Stomach (tissue), 9 donors: ENCODE measurements around the gene SETD6. TPM values are rescaled to one million over a fixed set of nuclear protein-coding genes. Genes with fewer than 3 reads are reported as not detected.

Experiments used
- DNase-seq, 2 donors: peaks; one replicate each; pipeline versions ENCODE4 v3.0.0 to v3.0.0-alpha.2; 2013 to 2019
- H3K27ac ChIP-seq, 5 donors: fragments of 200-600 bp in 4 of 5; sonication (generic) in 4 of 5; one replicate each; pipeline ENCODE4 v1.5.1; 2013 to 2019; ENCODE audit warnings: mild to moderate bottlenecking in 1 of 5, moderate library complexity in 1 of 5
- H3K27me3 ChIP-seq, 3 donors: fragments of 200-600 bp; sonication (generic); one replicate each; pipeline ENCODE4 v1.5.1; 2017 to 2019; ENCODE audit warnings: mixed run types in 1 of 3
- H3K36me3 ChIP-seq, 4 donors: fragments of 200-600 bp; sonication (generic); 1 replicate in 3 of 4; 2 replicates in 1 of 4; pipeline ENCODE4 v1.5.1; 2016 to 2019
- H3K4me1 ChIP-seq, 4 donors: fragments of 200-600 bp; sonication (generic); one replicate each; pipeline ENCODE4 v1.5.1; 2016 to 2019
- H3K4me3 ChIP-seq, 4 donors: fragments of 200-600 bp; sonication (generic) in 3 of 4; one replicate each; pipeline ENCODE4 v1.5.1; 2016 to 2019; ENCODE audit warnings: mild to moderate bottlenecking in 1 of 4
- H3K9me3 ChIP-seq, 4 donors: fragments of 200-600 bp; sonication (generic); one replicate each; pipeline ENCODE4 v1.5.1; 2016 to 2019
- CTCF ChIP-seq, 7 experiments: fragments of 450-650 bp in 4 of 7; fragments of 200-600 bp in 3 of 7; sonication (generic) in 3 of 7; IDR thresholded peaks; one replicate each; pipeline ENCODE4 v1.5.1; 2016 to 2019; ENCODE audit warnings: antibody characterized with exemption in 7 of 7, control low read depth in 2 of 7, mild to moderate bottlenecking in 1 of 7
- EP300 ChIP-seq: sonication (generic); formaldehyde crosslinking; IDR thresholded peaks from one replicate; pipeline ENCODE4 v1.6.1; 2017; ENCODE audit warnings: antibody characterized with exemption
- POLR2A ChIP-seq, 4 donors: fragments of 450-650 bp; IDR thresholded peaks; one replicate each; pipeline ENCODE4 v1.6.1; 2016; ENCODE audit warnings: antibody characterized with exemption in 4 of 4, control low read depth in 2 of 4, mild to moderate bottlenecking in 1 of 4, moderate library complexity in 1 of 4
- POLR2AphosphoS5 ChIP-seq, 3 donors: sonication (generic); formaldehyde crosslinking; IDR thresholded peaks; one replicate each; pipeline ENCODE4 v1.6.1; 2016; ENCODE audit warnings: antibody characterized with exemption in 3 of 3
- WGBS, 5 donors: extraction: QIAGEN DNeasy Blood & Tissue Kit in 3 of 5; methylation state at CpG; one replicate each; pipeline versions ENCODE4 v1.1.5 to v1.1.7; 2013 to 2018; 5-methylcytosine and 5-hydroxymethylcytosine counted together
- intact Hi-C: fragments of 100-400 bp; cut with DNase I; formaldehyde crosslinking; loops from one replicate; pipeline ENCODE4 v1.15.1; 2023; ENCODE audit warnings: low total_unique reads
- polyA plus RNA-seq, 3 donors: library from polyadenylated mRNA; stranded (reverse); fragments of 200-250 nt; gene quantifications; one replicate each; pipeline ENCODE4 v1.2.3, GENCODE V29; 2013
- total RNA-seq, 5 donors: library from RNA; depleted of rRNA; stranded (reverse); fragments of >200 nt; gene quantifications; one replicate each; pipeline versions ENCODE4 v1.1.0 to v1.2.3, GENCODE V29; 2014 to 2016
- donor health status: healthy with polysubstance abuse.
- donor health status: Bipolar disorder and iron deficiency.
- donor health status: healthy.

Gene SETD6
- total and polyA plus RNA-seq, 8 donors = 7.7 to 209 (median 25.4) TPM

- H3K27ac ChIP-seq = no peak overlapping the region
- no peak for DNase-seq
- 51 to 63% (median 60%) methylated on average over 10 of the region's 10 CpGs for WGBS, 5 donors
Measured at GRCh38 chr16:58474296-58474695, 41.0 kb upstream of the SETD6 start.

GRCh38 chr16:58475091-58475619 lies 40.2 kb upstream of the SETD6 start:
- no peak for DNase-seq
- intact Hi-C loops = no loop called here
- H3K4me3 ChIP-seq = no peak overlapping the region
- no peaks in the 10 kb centered on the region for H3K4me1 ChIP-seq
- peaks cover 0 to 30% (median 0%) of the 10 kb centered on the region in 3 donors for H3K27me3 ChIP-seq
- TF ChIP-seq CTCF (IDR thresholded peaks at IDR 0.05) (no peak), POLR2A (IDR thresholded peaks at IDR 0.05) (no peak), EP300 (no peak), POLR2AphosphoS5 (IDR thresholded peaks at IDR 0.05) (no peak)
- H3K27ac ChIP-seq = peak overlapping the region in 1 of 5 donors; percentile 26
- H3K36me3 ChIP-seq = no peaks in the 10 kb centered on the region
- H3K9me3 ChIP-seq = no peaks in the 10 kb centered on the region
- 16 to 44% (median 33%) methylated on average over 4 of the region's 4 CpGs for WGBS, 5 donors

More at GRCh38 chr16:58474296-58474695, 41.0 kb upstream of the SETD6 start:
- no peaks in the 10 kb centered on the region for H3K36me3 ChIP-seq
- H3K4me1 ChIP-seq = no peaks in the 10 kb centered on the region
- H3K9me3 ChIP-seq = no peaks in the 10 kb centered on the region
- H3K27me3 ChIP-seq = peaks cover 0 to 33% (median under 1%) of the 10 kb centered on the region in 3 donors
- no peak overlapping the region for H3K4me3 ChIP-seq
- TF ChIP-seq CTCF (IDR thresholded peaks at IDR 0.05) (no peak), POLR2A (IDR thresholded peaks at IDR 0.05) (no peak)
- intact Hi-C loops = no loop called here

- H3K36me3 ChIP-seq = no peaks in the 10 kb centered on the region
- H3K4me1 ChIP-seq = no peaks in the 10 kb centered on the region
- H3K27ac ChIP-seq = no peak overlapping the region
- H3K27me3 ChIP-seq = peaks cover 0 to 19% (median 0%) of the 10 kb centered on the region in 3 donors
- H3K9me3 ChIP-seq = no peaks in the 10 kb centered on the region
- no peak overlapping the region for H3K4me3 ChIP-seq
- intact Hi-C loops = no loop called here
- WGBS, 5 donors = 27 to 53% (median 38%) methylated on average over 1 of the region's 1 CpG
- TF ChIP-seq POLR2AphosphoS5 (IDR thresholded peaks at IDR 0.05) (no peak), CTCF (IDR thresholded peaks at IDR 0.05) (no peak), EP300 (no peak), POLR2A (IDR thresholded peaks at IDR 0.05) (no peak)
- no peak for DNase-seq
Measured at GRCh38 chr16:58476791-58477190, 38.5 kb upstream of the SETD6 start.

- no peak overlapping the region for H3K27ac ChIP-seq
- no peaks in the 10 kb centered on the region for H3K9me3 ChIP-seq
- TF ChIP-seq POLR2A (IDR thresholded peaks at IDR 0.05) (no peak), CTCF (IDR thresholded peaks at IDR 0.05) (no peak), EP300 (no peak), POLR2AphosphoS5 (IDR thresholded peaks at IDR 0.05) (no peak)
- H3K36me3 ChIP-seq = no peaks in the 10 kb centered on the region
- no peaks in the 10 kb centered on the region for H3K4me1 ChIP-seq
- intact Hi-C loops = no loop called here
- no peak for DNase-seq
- H3K27me3 ChIP-seq = peaks cover 0 to 5% (median 0%) of the 10 kb centered on the region in 3 donors
- no peak overlapping the region for H3K4me3 ChIP-seq
- WGBS, 5 donors = 90 to 94% (median 93%) methylated on average over 2 of the region's 2 CpGs
Measured at GRCh38 chr16:58478427-58478826, 36.9 kb upstream of the SETD6 start.
